Adrenal gland (tissue), 12 donors: ENCODE measurements around the gene LSM7. TPM values are rescaled to one million over a fixed set of nuclear protein-coding genes. Genes with fewer than 3 reads are reported as not detected.

Experiments used
- DNase-seq, 7 donors: peaks; one replicate each; pipeline ENCODE4 v3.0.0-alpha.2; 2019 to 2020
- H3K27ac ChIP-seq, 5 donors: fragments of 200-600 bp; sonication (generic) in 4 of 5; 1 replicate in 3 of 5; 2 replicates in 2 of 5; pipeline versions ENCODE4 v1.5.1 to v1.8.0; 2016 to 2020; ENCODE audit warnings: mild to moderate bottlenecking in 1 of 5
- H3K27me3 ChIP-seq: fragments of 200-600 bp; 2 replicates; pipeline ENCODE4 v1.8.0; 2021
- H3K36me3 ChIP-seq, 2 donors: fragments of 200-600 bp; replicated peaks in 1 of 2; 1 replicate in 1 of 2; 2 replicates in 1 of 2; pipeline versions ENCODE4 v1.5.1 to v1.8.0; 2018 to 2022
- H3K4me1 ChIP-seq, 2 donors: fragments of 200-600 bp; replicated peaks in 1 of 2; 1 replicate in 1 of 2; 2 replicates in 1 of 2; pipeline versions ENCODE4 v1.5.1 to v1.8.0; 2018 to 2021
- H3K4me3 ChIP-seq, 4 donors: fragments of 200-600 bp; sonication (generic) in 3 of 4; one replicate each; pipeline ENCODE4 v1.5.1; 2016 to 2018
- H3K9me3 ChIP-seq, 3 donors: fragments of 200-600 bp; sonication (generic) in 1 of 3; replicated peaks in 1 of 3; 1 replicate in 2 of 3; 2 replicates in 1 of 3; pipeline versions ENCODE4 v1.5.1 to v1.8.0; 2016 to 2021
- POLR2A ChIP-seq, 2 donors: fragments of 450-650 bp; IDR thresholded peaks; one replicate each; pipeline ENCODE4 v1.6.1; 2017; ENCODE audit warnings: antibody characterized with exemption in 2 of 2, mild to moderate bottlenecking in 2 of 2, moderate library complexity in 1 of 2
- WGBS, 4 donors: extraction: QIAGEN DNeasy Blood & Tissue Kit in 2 of 4; methylation state at CpG; one replicate each; pipeline versions ENCODE4 v1.1.5 to v1.1.7; 2013 to 2017; 5-methylcytosine and 5-hydroxymethylcytosine counted together
- intact Hi-C, 2 donors: fragments of 100-400 bp; cut with DNase I; formaldehyde crosslinking; loops; one replicate each; pipeline versions ENCODE4 v1.14.1 to v1.15.0; 2022 to 2023
- polyA plus RNA-seq, 3 donors: library from polyadenylated mRNA; stranded (reverse); fragments of 200-250 nt in 2 of 3; fragments of 350-450 nt in 1 of 3; fragmentation: Illumina TruSeq in 1 of 3; extraction: RNeasy Lipid Tissue Mini Kit (QIAGEN cat#74804) in 1 of 3; gene quantifications; one replicate each; pipeline ENCODE4 v1.2.3, GENCODE V29; 2013 to 2014
- total RNA-seq, 9 donors: library from RNA; depleted of rRNA in 4 of 9; stranded (reverse); fragments of >200 nt in 4 of 9; fragments of 120-200 nt in 1 of 9; fragmentation: NEBNext Ultra II Directional in 1 of 9; extraction: Animal tissue kit (Norgen Biotek cat#: 25700) in 1 of 9; gene quantifications; one replicate each; pipeline versions ENCODE4 v1.1.0 to v1.2.4, GENCODE V29; 2013 to 2023
- TF ChIP-seq, protein P1 (sequence below), 6 experiments: fragments of 450-650 bp in 4 of 6; fragments of 200-600 bp in 2 of 6; sonication (generic) in 1 of 6; IDR thresholded peaks; 1 replicate in 5 of 6; 2 replicates in 1 of 6; pipeline versions ENCODE4 v1.5.1 to v1.8.0; 2016 to 2021; ENCODE audit warnings: antibody characterized with exemption in 6 of 6, mild to moderate bottlenecking in 2 of 6, moderate library complexity in 1 of 6
- donor health status: healthy with polysubstance abuse.
- donor health status: Bipolar disorder and iron deficiency.
- donor health status: DM: yes; HTN: yes; CAD: no.
- donor health status: DM: no; HTN: no; CAD: no.
- donor health status: DM: no; HTN: no; CAD: no.
- donor health status: DM: yes; HTN: yes; CAD: no.

Gene LSM7
- total and polyA plus RNA-seq, 12 donors: 24.1 to 355 (median 78.1) TPM

DNA sequence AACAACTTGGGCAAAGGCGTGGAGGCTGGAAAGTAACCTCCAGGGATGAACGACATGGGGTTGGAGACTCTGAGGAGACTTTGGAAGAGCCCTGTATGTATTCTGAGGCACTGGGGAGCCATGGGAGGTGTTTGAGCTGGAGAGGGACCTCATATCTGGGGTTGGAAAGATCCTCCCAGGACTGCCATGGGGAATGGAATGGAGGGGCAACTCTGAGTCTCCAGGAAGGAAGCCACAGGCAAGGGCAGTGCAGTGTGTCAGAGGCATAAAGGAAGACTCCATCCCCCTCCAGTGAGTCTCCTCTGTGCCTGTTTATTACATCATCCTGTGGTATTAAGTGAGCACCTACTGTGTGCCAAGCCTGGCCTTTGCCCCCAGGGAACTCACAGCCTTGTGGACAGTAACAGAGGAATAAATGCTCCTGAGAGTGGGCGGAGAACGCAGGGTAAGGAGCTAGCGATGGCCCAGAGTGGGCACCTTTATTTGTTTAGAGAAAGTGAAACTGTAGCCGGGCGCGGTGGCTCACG is 54.1 kb downstream of the LSM7 start:
- Histone ChIP-seq H3K9me3 (no peaks in the 10 kb centered on the region), H3K4me1 (peaks cover 31 to 50% of the 10 kb centered on the region in 2 donors), H3K27me3 (no peaks in the 10 kb centered on the region), H3K4me3 (no peak overlapping the region), H3K27ac (peak overlapping the region in 2 of 5 donors; percentile 85 to 100), H3K36me3 (peaks cover 0 to 24% of the 10 kb centered on the region in 2 donors)
- TF ChIP-seq POLR2A (IDR thresholded peaks at IDR 0.05): no peak
- TF ChIP-seq, protein P1, sequence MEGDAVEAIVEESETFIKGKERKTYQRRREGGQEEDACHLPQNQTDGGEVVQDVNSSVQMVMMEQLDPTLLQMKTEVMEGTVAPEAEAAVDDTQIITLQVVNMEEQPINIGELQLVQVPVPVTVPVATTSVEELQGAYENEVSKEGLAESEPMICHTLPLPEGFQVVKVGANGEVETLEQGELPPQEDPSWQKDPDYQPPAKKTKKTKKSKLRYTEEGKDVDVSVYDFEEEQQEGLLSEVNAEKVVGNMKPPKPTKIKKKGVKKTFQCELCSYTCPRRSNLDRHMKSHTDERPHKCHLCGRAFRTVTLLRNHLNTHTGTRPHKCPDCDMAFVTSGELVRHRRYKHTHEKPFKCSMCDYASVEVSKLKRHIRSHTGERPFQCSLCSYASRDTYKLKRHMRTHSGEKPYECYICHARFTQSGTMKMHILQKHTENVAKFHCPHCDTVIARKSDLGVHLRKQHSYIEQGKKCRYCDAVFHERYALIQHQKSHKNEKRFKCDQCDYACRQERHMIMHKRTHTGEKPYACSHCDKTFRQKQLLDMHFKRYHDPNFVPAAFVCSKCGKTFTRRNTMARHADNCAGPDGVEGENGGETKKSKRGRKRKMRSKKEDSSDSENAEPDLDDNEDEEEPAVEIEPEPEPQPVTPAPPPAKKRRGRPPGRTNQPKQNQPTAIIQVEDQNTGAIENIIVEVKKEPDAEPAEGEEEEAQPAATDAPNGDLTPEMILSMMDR (IDR thresholded peaks at IDR 0.05): no peak
- no peak for DNase-seq
- WGBS, 4 donors: 76 to 86% (median 83%) methylated on average over 9 of the region's 9 CpGs
- intact Hi-C loops: loop anchor here (5.0 kb wide), 2 partner anchors 37 to 117 kb away; partner anchors contain the start of genes PLEKHJ1 (in 1 of the 2) and SF3A2 (in 1 of the 2)

DNA sequence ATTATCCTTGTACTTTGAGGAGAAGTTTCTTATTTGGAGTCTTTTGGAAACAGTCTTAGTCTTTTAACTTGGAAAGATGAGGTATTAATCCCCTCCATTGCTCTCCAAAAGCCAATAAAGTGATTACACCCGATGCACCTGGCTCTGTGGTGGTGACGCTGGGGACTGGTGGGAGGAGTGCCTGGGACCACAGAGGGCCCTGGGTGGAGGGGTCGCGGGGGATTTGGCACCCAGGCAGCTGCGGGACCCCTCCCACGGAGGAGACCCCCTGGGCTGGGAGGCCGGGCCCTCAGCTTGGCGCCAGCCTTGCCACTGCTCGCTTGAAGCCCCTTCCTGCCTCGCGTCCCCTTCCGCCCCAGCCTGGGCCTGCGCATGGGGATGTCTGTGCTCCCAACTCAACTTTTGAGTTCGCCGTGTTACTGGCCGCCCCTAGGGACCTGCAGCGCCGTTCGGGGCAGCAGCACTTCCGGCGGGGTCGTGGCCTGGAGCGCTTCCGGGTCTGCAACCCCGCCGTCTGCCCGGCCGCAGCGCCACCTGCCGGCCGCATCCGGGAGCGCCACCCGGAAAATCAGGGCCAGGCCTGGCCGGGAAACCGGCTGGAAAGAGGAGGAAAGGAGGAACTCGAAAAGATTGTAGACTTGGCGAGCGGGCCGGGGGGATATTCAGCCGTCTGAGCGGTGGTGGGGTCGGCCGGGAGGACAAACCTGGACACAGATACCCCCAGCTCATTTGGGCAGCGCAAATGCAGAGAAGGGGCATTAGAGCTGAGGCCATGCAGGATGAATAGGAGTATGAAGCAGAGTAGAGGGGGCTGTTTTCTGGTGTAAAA is 54.8 kb downstream of the LSM7 start:
- Histone ChIP-seq H3K9me3 (no peaks in the 10 kb centered on the region), H3K4me3 (peak overlapping the region in 1 of 4 donors; percentile 39), H3K36me3 (peaks cover 0 to 24% of the 10 kb centered on the region in 2 donors), H3K4me1 (peaks cover 31 to 53% of the 10 kb centered on the region in 2 donors), H3K27ac (peak overlapping the region in 4 of 5 donors; percentile 58 to 100 (median 77)), H3K27me3 (no peaks in the 10 kb centered on the region)
- TF ChIP-seq, protein P1 (IDR thresholded peaks at IDR 0.05): peak; percentile 83 to 99 (median 97)
- TF ChIP-seq POLR2A (IDR thresholded peaks at IDR 0.05): peak in 1 of 2 donors; percentile 13
- peak; percentile 65 to 84 (median 75) for DNase-seq
- intact Hi-C loops: loop anchor here (2.0 to 5.0 kb wide), 3 partner anchors 36 to 116 kb away; partner anchors contain the start of genes PLEKHJ1 (in 2 of the 2) and SF3A2 (in 2 of the 2)
- 7 to 12% (median 9%) methylated on average over 20 to 45 of the region's 45 CpGs for WGBS, 4 donors

Other genes with a start within 250 kb of the LSM7 start
- gene MOB3A, start 232.3 kb downstream of the LSM7 start, total RNA-seq: 10 to 100 TPM in 8 of 9 donors, 1 to 10 TPM in 1; 5.5 to 54.0 (median 45.0) TPM
- 10 to 100 TPM; 13.6 to 22.4 (median 16.0) TPM for gene MOB3A, start 232.3 kb downstream of the LSM7 start, polyA plus RNA-seq
- 1 to 10 TPM in 7 of 9 donors, under 1 TPM in 2; 0.69 to 8.7 (median 2.3) TPM for gene IZUMO4, start 231.7 kb downstream of the LSM7 start, total RNA-seq
- gene IZUMO4, start 231.7 kb downstream of the LSM7 start, polyA plus RNA-seq: 10 to 100 TPM in 2 of 3 donors, 1 to 10 TPM in 1; 2.6 to 24.6 (median 17.4) TPM
- gene AP3D1, start 177.0 kb downstream of the LSM7 start, total RNA-seq: 100 to 1,000 TPM in 8 of 9 donors, 10 to 100 TPM in 1; 51.3 to 193 (median 122) TPM
- gene AP3D1, start 177.0 kb downstream of the LSM7 start, polyA plus RNA-seq: 100 to 1,000 TPM in 2 of 3 donors, 10 to 100 TPM in 1; 88.7 to 133 (median 120) TPM
- 10 to 100 TPM in 7 of 9 donors, 1 to 10 TPM in 2; 4.2 to 98.9 (median 16.4) TPM for gene DOT1L, start 164.7 kb downstream of the LSM7 start, total RNA-seq
- 10 to 100 TPM in 2 of 3 donors, 1 to 10 TPM in 1; 6.8 to 39.2 (median 13.6) TPM for gene DOT1L, start 164.7 kb downstream of the LSM7 start, polyA plus RNA-seq
- 10 to 100 TPM; 58.1 to 89.5 (median 72.1) TPM for gene PLEKHJ1, start 92.3 kb downstream of the LSM7 start, total RNA-seq
- 10 to 100 TPM; 18.1 to 82.9 (median 69.7) TPM for gene PLEKHJ1, start 92.3 kb downstream of the LSM7 start, polyA plus RNA-seq
- 10 to 100 TPM in 8 of 9 donors, 1 to 10 TPM in 1; 8.8 to 64.3 (median 27.0) TPM for gene SF3A2, start 91.8 kb downstream of the LSM7 start, total RNA-seq
- gene SF3A2, start 91.8 kb downstream of the LSM7 start, polyA plus RNA-seq: 100 to 1,000 TPM in 1 of 3 donors, 10 to 100 TPM in 1, 1 to 10 TPM in 1; 3.9 to 110 (median 52.7) TPM
- 1 to 10 TPM in 2 of 9 donors, under 1 TPM in 4, not detected in 3; 0.36 to 1.5 (median 0.68) TPM for gene AMH, start 79.3 kb downstream of the LSM7 start, total RNA-seq
- 1 to 10 TPM in 2 of 3 donors, not detected in 1; 1.8 to 4.6 TPM for gene AMH, start 79.3 kb downstream of the LSM7 start, polyA plus RNA-seq
- 1 to 10 TPM in 1 of 9 donors, under 1 TPM in 2, not detected in 6; 0.54 to 1.2 (median 0.84) TPM for gene JSRP1, start 72.2 kb downstream of the LSM7 start, total RNA-seq
- gene JSRP1, start 72.2 kb downstream of the LSM7 start, polyA plus RNA-seq: 1 to 10 TPM in 1 of 3 donors, under 1 TPM in 2; 0.71 to 1.1 (median 0.82) TPM
- 1 to 10 TPM in 6 of 9 donors, under 1 TPM in 2, not detected in 1; 0.43 to 3.2 (median 1.5) TPM for gene PEAK3, start 46.4 kb downstream of the LSM7 start, total RNA-seq
- under 1 TPM; 0.05 to 0.56 (median 0.27) TPM for gene PEAK3, start 46.4 kb downstream of the LSM7 start, polyA plus RNA-seq
- gene LINGO3, start 20.4 kb downstream of the LSM7 start, total RNA-seq: under 1 TPM in 1 of 9 donors, not detected in 8; 0.11 TPM
- not detected for gene LINGO3, start 20.4 kb downstream of the LSM7 start, polyA plus RNA-seq
- 10 to 100 TPM; 12.3 to 71.0 (median 28.6) TPM for gene SPPL2B, start 98 bp upstream of the LSM7 start, total RNA-seq
- 100 to 1,000 TPM in 1 of 3 donors, 10 to 100 TPM in 1, 1 to 10 TPM in 1; 3.9 to 208 (median 72.9) TPM for gene SPPL2B, start 98 bp upstream of the LSM7 start, polyA plus RNA-seq
- gene TMPRSS9, start 31.7 kb upstream of the LSM7 start, total RNA-seq: 1 to 10 TPM in 6 of 9 donors, under 1 TPM in 3; 0.32 to 1.7 (median 1.4) TPM
- under 1 TPM; 0.37 to 0.81 (median 0.40) TPM for gene TMPRSS9, start 31.7 kb upstream of the LSM7 start, polyA plus RNA-seq
- 100 to 1,000 TPM in 5 of 9 donors, 10 to 100 TPM in 4; 59.6 to 198 (median 122) TPM for gene TIMM13, start 99.0 kb upstream of the LSM7 start, total RNA-seq
- gene TIMM13, start 99.0 kb upstream of the LSM7 start, polyA plus RNA-seq: 10 to 100 TPM; 32.7 to 96.0 (median 80.1) TPM
- gene LMNB2, start 128.4 kb upstream of the LSM7 start, total RNA-seq: 10 to 100 TPM; 13.0 to 34.9 (median 21.1) TPM
- gene LMNB2, start 128.4 kb upstream of the LSM7 start, polyA plus RNA-seq: 10 to 100 TPM in 2 of 3 donors, 1 to 10 TPM in 1; 8.8 to 24.9 (median 16.1) TPM
- 100 to 1,000 TPM in 2 of 9 donors, 10 to 100 TPM in 7; 14.1 to 119 (median 63.6) TPM for gene GADD45B, start 147.5 kb upstream of the LSM7 start, total RNA-seq
- 100 to 1,000 TPM in 1 of 3 donors, 10 to 100 TPM in 2; 18.3 to 132 (median 81.2) TPM for gene GADD45B, start 147.5 kb upstream of the LSM7 start, polyA plus RNA-seq